Subcutaneous abdominal adipose tissue (tissue), 5 donors: ENCODE results near the gene GLDN.

Experiments used
- H3K27ac ChIP-seq: one replicate; pipeline ENCODE4 v1.7.0; 2013; ENCODE audit warnings: low read depth, mild to moderate bottlenecking, inconsistent platforms, low read length, moderate library complexity
- H3K27me3 ChIP-seq, 5 donors: one replicate each; pipeline ENCODE4 v1.7.0; 2013; ENCODE audit warnings: low read length in 5 of 5, inconsistent platforms in 1 of 5; ENCODE audit not compliant: control insufficient read depth in 5 of 5, insufficient read depth in 4 of 5
- H3K36me3 ChIP-seq, 5 donors: one replicate each; pipeline ENCODE4 v1.7.0; 2013; ENCODE audit warnings: low read length in 5 of 5; ENCODE audit not compliant: control insufficient read depth in 5 of 5, insufficient read depth in 5 of 5
- H3K4me1 ChIP-seq, 5 donors: one replicate each; pipeline ENCODE4 v1.7.0; 2013; ENCODE audit warnings: low read length in 5 of 5, mild to moderate bottlenecking in 3 of 5, moderate library complexity in 1 of 5; ENCODE audit not compliant: control insufficient read depth in 5 of 5, insufficient read depth in 5 of 5
- H3K4me3 ChIP-seq, 5 donors: one replicate each; pipeline ENCODE4 v1.7.0; 2013; ENCODE audit warnings: low read length in 5 of 5, low read depth in 1 of 5
- H3K9ac ChIP-seq, 5 donors: one replicate each; pipeline ENCODE4 v1.7.0; 2013; ENCODE audit warnings: low read length in 5 of 5, mild to moderate bottlenecking in 4 of 5, moderate library complexity in 3 of 5
- H3K9me3 ChIP-seq, 5 donors: one replicate each; pipeline ENCODE4 v1.7.0; 2013; ENCODE audit warnings: low read length in 5 of 5; ENCODE audit not compliant: control insufficient read depth in 5 of 5
- donor health status: healthy.
- donor health status: healthy.
- donor health status: healthy.
- donor health status: healthy.
- donor health status: healthy.

GLDN gene

GRCh38 chr15:51321316-51321715 is 20.1 kb upstream of the GLDN start:
- Histone ChIP-seq H3K27ac (no peak overlapping the region), H3K9me3 (no peaks in the 10 kb centered on the region), H3K36me3 (no peaks in the 10 kb centered on the region), H3K27me3 (no peaks in the 10 kb centered on the region), H3K9ac (no peak overlapping the region), H3K4me1 (peaks cover 4 to 24% (median 19%) of the 10 kb centered on the region in 5 donors), H3K4me3 (no peak overlapping the region)

- Histone ChIP-seq H3K9me3 (no peaks in the 10 kb centered on the region), H3K4me1 (peaks cover 4 to 24% (median 19%) of the 10 kb centered on the region in 5 donors), H3K4me3 (no peak overlapping the region), H3K27me3 (no peaks in the 10 kb centered on the region), H3K27ac (peak overlapping the region; percentile 45), H3K9ac (no peak overlapping the region), H3K36me3 (no peaks in the 10 kb centered on the region)
These were observed 18.7 kb upstream of the GLDN start for GRCh38 chr15:51322621-51323296.

GRCh38 chr15:51323749-51324148 is 17.7 kb upstream of the GLDN start:
- peaks cover 4 to 23% (median 19%) of the 10 kb centered on the region in 5 donors for H3K4me1 ChIP-seq
- no peak overlapping the region for H3K27ac ChIP-seq
- H3K27me3 ChIP-seq, result no peaks in the 10 kb centered on the region
- H3K9ac ChIP-seq, result no peak overlapping the region
- H3K36me3 ChIP-seq, result no peaks in the 10 kb centered on the region
- H3K9me3 ChIP-seq, result no peaks in the 10 kb centered on the region
- no peak overlapping the region for H3K4me3 ChIP-seq

- Histone ChIP-seq H3K4me1 (peaks cover 4 to 20% (median 19%) of the 10 kb centered on the region in 5 donors), H3K27ac (no peak overlapping the region), H3K27me3 (no peaks in the 10 kb centered on the region), H3K4me3 (no peak overlapping the region), H3K9ac (no peak overlapping the region), H3K9me3 (no peaks in the 10 kb centered on the region), H3K36me3 (no peaks in the 10 kb centered on the region)
These were observed 16.3 kb upstream of the GLDN start for GRCh38 chr15:51325167-51325566.

GRCh38 chr15:51327081-51327480 is 14.4 kb upstream of the GLDN start:
- Histone ChIP-seq H3K9ac (no peak overlapping the region), H3K36me3 (no peaks in the 10 kb centered on the region), H3K27ac (no peak overlapping the region), H3K9me3 (no peaks in the 10 kb centered on the region), H3K27me3 (no peaks in the 10 kb centered on the region), H3K4me1 (peaks cover 4 to 23% (median 15%) of the 10 kb centered on the region in 5 donors), H3K4me3 (no peak overlapping the region)

- Histone ChIP-seq H3K27ac (no peak overlapping the region), H3K9me3 (no peaks in the 10 kb centered on the region), H3K27me3 (no peaks in the 10 kb centered on the region), H3K4me3 (no peak overlapping the region), H3K4me1 (peaks cover 2 to 26% (median 14%) of the 10 kb centered on the region in 5 donors), H3K36me3 (no peaks in the 10 kb centered on the region), H3K9ac (no peak overlapping the region)
These were observed 12.5 kb upstream of the GLDN start for GRCh38 chr15:51328926-51329325.

GRCh38 chr15:51331141-51331540 is 10.3 kb upstream of the GLDN start:
- H3K9ac ChIP-seq, result no peak overlapping the region
- H3K27me3 ChIP-seq, result no peaks in the 10 kb centered on the region
- H3K9me3 ChIP-seq, result no peaks in the 10 kb centered on the region
- no peak overlapping the region for H3K27ac ChIP-seq
- no peaks in the 10 kb centered on the region for H3K36me3 ChIP-seq
- no peak overlapping the region for H3K4me3 ChIP-seq
- H3K4me1 ChIP-seq, result peaks cover 4 to 44% (median 14%) of the 10 kb centered on the region in 5 donors

- Histone ChIP-seq H3K9ac (no peak overlapping the region), H3K4me3 (no peak overlapping the region), H3K36me3 (no peaks in the 10 kb centered on the region), H3K9me3 (no peaks in the 10 kb centered on the region), H3K4me1 (peaks cover 4 to 44% (median 14%) of the 10 kb centered on the region in 5 donors), H3K27me3 (no peaks in the 10 kb centered on the region), H3K27ac (no peak overlapping the region)
These were observed 9.0 kb upstream of the GLDN start for GRCh38 chr15:51332206-51333147.

- H3K36me3 ChIP-seq, result no peaks in the 10 kb centered on the region
- no peak overlapping the region for H3K4me3 ChIP-seq
- no peaks in the 10 kb centered on the region for H3K9me3 ChIP-seq
- peaks cover 4 to 44% (median 14%) of the 10 kb centered on the region in 5 donors for H3K4me1 ChIP-seq
- H3K9ac ChIP-seq, result no peak overlapping the region
- H3K27ac ChIP-seq, result peak overlapping the region; percentile 33
- H3K27me3 ChIP-seq, result no peaks in the 10 kb centered on the region
These were observed 7.9 kb upstream of the GLDN start for GRCh38 chr15:51333571-51333970.

GRCh38 chr15:51334011-51334451 is 7.4 kb upstream of the GLDN start:
- H3K9me3 ChIP-seq, result no peaks in the 10 kb centered on the region
- H3K27me3 ChIP-seq, result no peaks in the 10 kb centered on the region
- H3K9ac ChIP-seq, result no peak overlapping the region
- H3K4me1 ChIP-seq, result peaks cover 4 to 44% (median 14%) of the 10 kb centered on the region in 5 donors
- H3K27ac ChIP-seq, result no peak overlapping the region
- H3K36me3 ChIP-seq, result no peaks in the 10 kb centered on the region
- no peak overlapping the region for H3K4me3 ChIP-seq
